Skeletal muscle satellite cell (primary cell): ENCODE results near the gene WIPF2.
"Not testable (repeated sequence)": the region's sequence is repeated elsewhere in the genome, so short reads cannot be mapped to it uniquely, and the experiment has no call there.

Source experiments
- H3K27me3 ChIP-seq: 2 replicates; pipeline ENCODE4 v1.7.0; 2013; ENCODE audit warnings: low read length; ENCODE audit not compliant: control insufficient read depth, insufficient read depth
- H3K36me3 ChIP-seq: 2 replicates; pipeline ENCODE4 v1.7.0; 2013; ENCODE audit warnings: mild to moderate bottlenecking, control low read depth, low read length; ENCODE audit not compliant: insufficient read depth
- H3K4me1 ChIP-seq: 2 replicates; pipeline ENCODE4 v1.7.0; 2013; ENCODE audit warnings: low read length; ENCODE audit not compliant: control insufficient read depth, insufficient read depth
- H3K4me2 ChIP-seq: 2 replicates; pipeline ENCODE4 v1.7.0; 2013; ENCODE audit warnings: mild to moderate bottlenecking, low read length
- H3K4me3 ChIP-seq: 2 replicates; pipeline ENCODE4 v1.7.0; 2013; ENCODE audit warnings: low read length
- H3K9ac ChIP-seq: 2 replicates; pipeline ENCODE4 v1.7.0; 2013; ENCODE audit warnings: mild to moderate bottlenecking, low read depth, low read length, moderate library complexity
- H3K9me3 ChIP-seq: replicated peaks from 2 replicates; pipeline ENCODE4 v1.7.0; 2013; ENCODE audit warnings: mild to moderate bottlenecking, control low read depth, low read length

The WIPF2 gene

GRCh38 chr17:40303708-40304551 is 84.8 kb downstream of the WIPF2 start:
- Histone ChIP-seq H3K4me3 (peak overlapping the region; percentile 7), H3K9ac (peak overlapping the region; percentile 32), H3K27me3 (no peaks in the 10 kb centered on the region), H3K4me2 (peak overlapping the region; percentile 33), H3K9me3 (no peaks in the 10 kb centered on the region), H3K36me3 (peaks cover 8% of the 10 kb centered on the region), H3K4me1 (peaks cover 47% of the 10 kb centered on the region)

- peaks cover 49% of the 10 kb centered on the region for H3K4me1 ChIP-seq
- H3K4me3 ChIP-seq, H3K36me3 ChIP-seq, H3K27me3 ChIP-seq, H3K9me3 ChIP-seq: not testable (repeated sequence)
- peak overlapping the region; percentile 32 for H3K9ac ChIP-seq
- peak overlapping the region; percentile 33 for H3K4me2 ChIP-seq
These were observed 85.4 kb downstream of the WIPF2 start for GRCh38 chr17:40304552-40304863.

DNA sequence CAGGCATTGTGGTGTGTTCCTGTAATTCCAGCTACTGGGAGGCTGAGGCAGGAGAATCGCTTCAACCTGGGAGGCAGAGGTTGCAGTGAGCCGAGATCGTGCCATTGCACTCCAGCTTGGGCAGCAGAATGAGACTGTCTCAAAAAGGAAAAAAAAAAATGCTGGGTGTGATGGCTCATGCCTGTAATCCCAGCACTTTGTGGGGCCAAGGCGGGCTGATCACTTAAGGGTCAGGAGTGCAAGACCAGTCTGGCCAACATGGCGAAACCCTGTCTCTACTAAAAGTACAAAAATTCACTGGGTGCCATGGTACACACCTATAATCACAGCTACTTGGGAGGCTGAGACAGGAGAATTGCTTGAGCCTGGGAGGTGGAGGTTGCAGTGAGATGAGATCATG is 85.8 kb downstream of the WIPF2 start:
- H3K27me3 ChIP-seq, H3K9me3 ChIP-seq, H3K9ac ChIP-seq, H3K4me3 ChIP-seq, H3K4me2 ChIP-seq, H3K36me3 ChIP-seq: not testable (repeated sequence)
- H3K4me1 ChIP-seq = peaks cover 52% of the 10 kb centered on the region

DNA sequence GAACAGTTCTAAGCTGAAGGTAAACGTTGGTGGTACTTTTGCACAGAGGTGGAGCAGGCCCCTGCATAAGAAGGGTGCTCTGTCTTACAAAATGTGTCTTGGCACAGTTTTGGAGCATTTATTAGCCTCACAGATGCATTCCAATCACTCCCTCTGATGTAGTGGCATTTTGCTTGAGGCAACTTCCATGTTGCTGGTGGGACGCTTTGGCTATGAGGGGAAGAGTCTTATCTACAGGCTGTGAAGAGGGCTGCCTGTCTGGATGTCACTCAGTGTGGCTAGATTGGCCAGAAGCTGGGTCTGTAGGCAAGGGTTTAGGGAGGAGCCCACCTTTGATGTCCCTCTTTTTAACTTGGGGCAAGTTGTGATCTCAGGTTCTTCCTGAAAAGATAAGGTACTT is 87.3 kb downstream of the WIPF2 start:
- H3K36me3 ChIP-seq = no peaks in the 10 kb centered on the region
- H3K27me3 ChIP-seq = no peaks in the 10 kb centered on the region
- peaks cover 59% of the 10 kb centered on the region for H3K4me1 ChIP-seq
- no peak overlapping the region for H3K4me2 ChIP-seq
- H3K9ac ChIP-seq = no peak overlapping the region
- H3K9me3 ChIP-seq = no peaks in the 10 kb centered on the region
- H3K4me3 ChIP-seq = no peak overlapping the region

DNA sequence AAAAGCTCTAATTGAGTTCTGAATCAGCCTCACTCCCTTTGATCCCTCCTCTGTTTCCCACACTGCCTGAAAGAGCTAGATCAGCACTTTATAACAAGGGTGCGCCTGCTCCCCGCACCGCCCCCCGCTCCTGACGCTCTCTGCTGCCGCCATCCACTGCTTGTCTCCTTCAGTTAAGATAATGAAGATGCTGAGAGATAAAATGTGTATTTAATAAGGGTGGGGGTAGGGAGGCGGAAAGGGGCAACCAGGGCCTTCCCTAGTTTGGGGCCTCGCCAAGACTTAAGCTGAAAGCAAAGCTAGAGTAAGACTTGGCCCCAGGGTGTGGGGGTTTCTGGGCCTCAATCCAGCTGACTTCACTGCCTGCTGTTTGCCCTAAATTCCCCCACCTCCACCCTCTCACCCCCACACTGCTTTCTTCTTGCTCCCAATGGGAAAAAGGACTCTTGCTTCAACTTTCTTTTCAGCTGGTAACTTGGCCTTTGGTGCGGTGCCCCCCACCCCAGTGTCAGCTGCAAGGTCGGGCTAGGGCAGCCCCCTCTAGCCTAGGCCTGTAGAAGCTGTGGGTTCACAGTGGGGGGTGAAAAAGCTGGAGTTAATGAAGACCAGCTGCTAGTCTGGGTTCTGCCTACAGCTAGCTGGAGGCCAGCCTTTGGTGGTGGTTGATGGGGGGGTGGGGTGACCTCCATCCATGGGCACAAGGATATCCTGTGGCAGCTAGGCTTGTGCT is 88.1 kb downstream of the WIPF2 start:
- H3K4me3 ChIP-seq = peak overlapping the region; percentile 37
- H3K27me3 ChIP-seq = no peaks in the 10 kb centered on the region
- H3K4me1 ChIP-seq = peaks cover 67% of the 10 kb centered on the region
- peak overlapping the region; percentile 35 for H3K4me2 ChIP-seq
- no peaks in the 10 kb centered on the region for H3K36me3 ChIP-seq
- H3K9me3 ChIP-seq = no peaks in the 10 kb centered on the region
- no peak overlapping the region for H3K9ac ChIP-seq

- Histone ChIP-seq H3K4me2 (peak overlapping the region; percentile 35), H3K4me1 (peaks cover 73% of the 10 kb centered on the region), H3K9ac (no peak overlapping the region), H3K4me3 (no peak overlapping the region), H3K27me3 (no peaks in the 10 kb centered on the region), H3K36me3 (no peaks in the 10 kb centered on the region), H3K9me3 (no peaks in the 10 kb centered on the region)
These were observed 88.7 kb downstream of the WIPF2 start for GRCh38 chr17:40307740-40308239.

DNA sequence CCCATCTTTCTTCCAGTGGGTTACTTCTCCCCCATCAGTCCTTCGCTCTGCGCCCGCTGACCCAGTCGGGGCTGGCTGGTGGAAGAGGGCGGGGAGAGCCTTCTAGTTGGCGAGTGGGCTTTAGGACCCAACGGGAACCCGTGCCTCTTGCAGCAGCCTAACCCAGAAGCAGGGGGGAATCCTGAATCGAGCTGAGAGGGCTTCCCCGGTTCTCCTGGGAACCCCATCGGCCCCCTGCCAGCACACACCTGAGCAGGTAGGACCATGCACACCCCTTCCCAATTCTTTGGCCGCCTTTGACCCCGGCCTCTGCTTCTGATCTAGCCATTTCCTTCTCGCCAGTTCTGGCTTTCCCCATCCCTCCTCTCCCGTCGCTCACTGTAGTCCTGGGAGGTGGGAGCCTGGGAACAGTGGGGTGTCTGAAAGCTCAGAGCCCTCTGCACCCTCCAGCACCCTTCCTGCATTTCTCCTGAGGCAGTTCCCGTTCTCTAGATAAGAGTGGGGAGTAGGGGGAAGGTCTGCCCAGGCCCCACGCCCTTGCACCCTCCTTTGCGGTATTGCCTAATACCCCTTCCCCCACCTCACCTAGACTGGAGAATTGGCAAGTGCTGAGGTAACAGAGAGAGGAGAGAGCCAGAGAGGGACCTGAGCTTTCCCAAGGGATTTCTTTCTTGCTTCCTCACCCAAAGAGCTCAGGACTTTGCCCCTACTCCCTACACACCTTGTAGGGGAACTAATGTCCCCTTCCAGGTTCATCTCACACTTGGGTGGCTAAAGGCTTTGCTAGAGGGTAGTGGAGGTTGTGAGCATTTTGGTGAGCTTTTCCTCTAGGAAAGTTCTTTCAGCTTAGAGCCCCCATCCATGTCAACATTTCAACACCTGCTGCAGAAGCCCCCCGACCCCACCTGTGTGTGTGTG is 90.2 kb downstream of the WIPF2 start, which contains the start of gene RARA:
Gene RARA (plus strand): TSS at position 150 of the 918 bp plus-strand sequence. CDS start 22,039 bp downstream, outside the sequence.
- Histone ChIP-seq H3K27me3 (no peaks in the 10 kb centered on the region), H3K36me3 (no peaks in the 10 kb centered on the region), H3K4me2 (peak within 1 kb of the TSS; percentile 58), H3K4me1 (peaks cover 75% of the 10 kb centered on the region), H3K9ac (no peak within 1 kb of the TSS), H3K9me3 (no peaks in the 10 kb centered on the region), H3K4me3 (no peak within 1 kb of the TSS)

GRCh38 chr17:40309949-40310510 is 90.9 kb downstream of the WIPF2 start:
- no peak overlapping the region for H3K4me3 ChIP-seq
- no peak overlapping the region for H3K4me2 ChIP-seq
- no peaks in the 10 kb centered on the region for H3K9me3 ChIP-seq
- no peaks in the 10 kb centered on the region for H3K27me3 ChIP-seq
- no peak overlapping the region for H3K9ac ChIP-seq
- H3K4me1 ChIP-seq = peaks cover 74% of the 10 kb centered on the region
- H3K36me3 ChIP-seq = no peaks in the 10 kb centered on the region

- H3K4me2 ChIP-seq = peak overlapping the region; percentile 67
- peaks cover 83% of the 10 kb centered on the region for H3K4me1 ChIP-seq
- no peaks in the 10 kb centered on the region for H3K36me3 ChIP-seq
- H3K4me3 ChIP-seq = no peak overlapping the region
- peak overlapping the region; percentile 48 for H3K9ac ChIP-seq
- no peaks in the 10 kb centered on the region for H3K9me3 ChIP-seq
- no peaks in the 10 kb centered on the region for H3K27me3 ChIP-seq
These were observed 91.8 kb downstream of the WIPF2 start for GRCh38 chr17:40310882-40311391.

GRCh38 chr17:40311575-40311974 is 92.5 kb downstream of the WIPF2 start:
- H3K4me1 ChIP-seq = peaks cover 87% of the 10 kb centered on the region
- H3K36me3 ChIP-seq = no peaks in the 10 kb centered on the region
- peak overlapping the region; percentile 48 for H3K9ac ChIP-seq
- no peaks in the 10 kb centered on the region for H3K27me3 ChIP-seq
- peak overlapping the region; percentile 67 for H3K4me2 ChIP-seq
- no peaks in the 10 kb centered on the region for H3K9me3 ChIP-seq
- peak overlapping the region; percentile 28 for H3K4me3 ChIP-seq
